NCI-H187 treated with DMSO at 0.1 percent for 48 hours (cell line): ENCODE measurements around the gene ADGRB2.
"Not testable (repeated sequence)": the region's sequence is repeated elsewhere in the genome, so short reads cannot be mapped to it uniquely, and the experiment has no call there.

ENCODE experiments used
- DNase-seq: peaks from one replicate; lab custom pipeline; 2025; lab: John Stamatoyannopoulos, UW

ADGRB2 gene

GRCh38 chr1:31727195-31727594, 36.9 kb downstream of the ADGRB2 start:
- DNase-seq = no peak

- no peak for DNase-seq
Measured at GRCh38 chr1:31726715-31727114, 37.4 kb downstream of the ADGRB2 start.

DNA sequence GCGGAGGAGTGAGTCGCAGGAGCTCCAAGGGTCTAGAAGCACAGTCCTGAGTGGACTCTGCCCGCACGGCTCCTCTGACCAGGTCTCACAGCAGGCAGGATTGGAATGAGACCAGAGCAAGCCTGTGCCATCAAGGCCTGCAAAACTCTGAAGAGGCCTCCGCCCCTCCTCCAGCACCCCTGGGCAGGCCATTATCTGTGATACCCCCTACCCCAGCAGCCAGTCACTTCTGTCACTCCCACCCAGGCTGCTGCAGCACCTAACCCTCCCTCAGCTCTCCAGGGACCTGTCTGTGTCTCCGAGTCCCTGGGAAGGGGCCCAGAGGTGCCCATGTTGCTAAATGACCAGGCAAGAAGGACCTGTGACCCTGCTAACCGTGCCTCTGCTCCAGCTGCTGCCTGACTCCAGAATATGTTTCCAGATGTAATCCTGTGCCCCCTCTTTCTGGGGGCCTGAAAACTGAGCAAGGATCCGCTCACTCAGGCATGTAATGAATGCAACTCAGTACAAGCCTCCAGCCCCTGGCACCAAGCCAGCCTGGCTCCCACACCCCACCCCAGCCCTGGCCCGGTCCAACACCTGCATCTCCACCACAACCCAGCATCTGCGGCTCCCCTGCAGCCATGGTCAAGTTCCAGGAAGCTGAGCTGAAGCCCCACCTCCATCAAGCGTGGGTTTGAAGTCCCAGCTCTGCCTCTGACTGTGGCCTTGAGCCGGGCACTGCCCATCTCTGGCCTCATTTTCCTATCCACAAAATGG, 38.2 kb downstream of the ADGRB2 start:
- no peak for DNase-seq

DNA sequence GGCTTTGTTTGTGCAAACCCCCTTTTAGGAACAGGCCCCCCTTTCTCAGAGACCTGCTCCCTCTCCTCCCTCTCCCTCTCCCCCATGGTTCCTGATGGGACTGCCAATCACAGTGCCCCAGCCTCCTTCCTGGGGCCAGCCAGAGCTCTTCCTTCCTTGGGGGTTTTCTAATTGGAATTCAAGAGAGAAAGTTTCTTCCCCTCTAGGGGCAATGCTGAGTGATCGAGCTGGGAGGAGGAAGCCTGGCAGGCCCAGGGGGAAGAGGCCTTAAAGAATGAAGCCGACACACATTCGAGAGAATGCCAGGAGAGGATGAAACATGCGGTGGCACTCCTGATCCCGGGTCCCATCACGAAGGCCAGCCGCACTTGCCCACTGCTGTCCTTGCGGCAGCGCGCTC, 39.0 kb downstream of the ADGRB2 start:
- no peak for DNase-seq

- DNase-seq = no peak
Measured at GRCh38 chr1:31723828-31724359, 40.2 kb downstream of the ADGRB2 start.

GRCh38 chr1:31718327-31718897, 45.7 kb downstream of the ADGRB2 start:
- no peak for DNase-seq

GRCh38 chr1:31717341-31717740, 46.8 kb downstream of the ADGRB2 start:
- DNase-seq = no peak

DNA sequence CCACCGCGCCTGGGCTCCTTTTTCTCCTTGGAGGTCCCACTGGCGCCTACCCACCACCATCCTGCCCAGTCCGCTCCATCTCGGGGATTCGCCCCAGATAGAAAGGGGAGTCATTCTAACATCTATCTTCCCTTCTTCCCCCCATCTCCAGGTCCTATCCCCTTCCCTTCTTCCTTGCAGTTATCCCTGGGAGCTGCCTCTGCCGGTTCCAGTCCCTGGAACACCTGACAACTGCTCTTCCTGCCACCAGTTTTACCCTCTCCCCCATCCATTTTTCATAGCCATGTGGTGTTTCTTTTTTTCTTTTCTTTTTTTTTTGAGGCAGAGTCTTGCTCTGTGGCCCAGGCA, 48.3 kb downstream of the ADGRB2 start:
- no peak for DNase-seq

DNA sequence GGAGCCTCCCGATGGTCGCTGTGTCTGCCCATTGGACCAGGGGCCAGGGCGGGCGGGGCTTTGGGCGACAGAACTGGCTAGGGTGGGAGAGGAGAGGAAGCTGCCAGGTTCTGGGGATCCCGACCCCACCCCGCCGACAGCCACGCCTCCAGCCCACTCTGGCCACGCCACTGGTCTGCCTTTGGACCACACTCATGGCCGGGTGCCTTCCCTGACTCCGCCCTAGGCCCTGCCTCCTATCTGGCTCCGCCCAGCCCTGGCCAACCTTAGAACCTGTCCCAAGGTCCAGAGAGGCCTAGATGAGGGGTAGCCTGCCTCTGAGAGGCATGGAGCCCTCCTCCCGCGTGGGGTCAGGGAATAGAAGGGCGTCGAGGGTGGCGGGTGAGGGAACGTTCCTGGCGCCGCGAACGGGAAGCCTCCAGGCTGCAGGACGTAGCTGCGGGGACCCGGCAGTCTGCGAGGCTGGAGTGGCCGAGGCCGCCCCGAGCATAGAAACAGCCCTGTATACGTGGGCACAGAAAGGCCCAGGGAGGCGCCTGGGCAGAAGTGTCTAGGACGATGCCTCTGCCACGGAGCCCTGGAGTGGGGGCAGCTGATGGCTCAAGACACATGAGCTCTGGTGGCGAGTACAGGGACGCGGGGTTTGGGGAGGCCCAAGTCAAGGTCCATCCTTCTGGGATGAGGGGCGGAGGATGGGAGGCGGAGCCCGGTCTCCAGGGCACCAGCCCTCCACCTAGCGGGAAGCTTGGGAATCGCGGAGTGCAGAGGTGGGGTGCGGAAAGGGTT, 48.9 kb downstream of the ADGRB2 start:
- peak; percentile 60 for DNase-seq

- no peak for DNase-seq
Measured at GRCh38 chr1:31714442-31715086, 49.6 kb downstream of the ADGRB2 start.

- no peak for DNase-seq
Measured at GRCh38 chr1:31712630-31713029, 51.5 kb downstream of the ADGRB2 start.

DNA sequence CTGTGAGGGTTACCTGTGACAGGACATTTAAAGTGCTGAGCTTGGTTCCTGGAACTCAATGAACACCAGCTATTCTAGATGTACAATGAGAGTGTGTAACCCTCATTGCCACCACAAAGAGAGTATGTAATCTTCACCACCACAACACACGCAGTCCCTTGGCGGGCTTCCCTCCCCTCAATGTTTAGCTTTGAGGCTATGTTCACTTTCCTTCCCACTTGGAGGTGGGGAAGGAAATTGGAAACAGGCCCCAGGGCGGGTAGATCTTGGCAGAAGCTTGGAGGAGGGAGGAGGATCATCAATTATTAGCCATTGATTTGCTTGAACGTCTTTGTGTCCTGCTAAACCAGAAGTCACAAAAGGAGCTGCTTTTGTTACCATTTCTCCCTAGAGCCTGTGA, 52.1 kb downstream of the ADGRB2 start:
- DNase-seq = no peak

DNA sequence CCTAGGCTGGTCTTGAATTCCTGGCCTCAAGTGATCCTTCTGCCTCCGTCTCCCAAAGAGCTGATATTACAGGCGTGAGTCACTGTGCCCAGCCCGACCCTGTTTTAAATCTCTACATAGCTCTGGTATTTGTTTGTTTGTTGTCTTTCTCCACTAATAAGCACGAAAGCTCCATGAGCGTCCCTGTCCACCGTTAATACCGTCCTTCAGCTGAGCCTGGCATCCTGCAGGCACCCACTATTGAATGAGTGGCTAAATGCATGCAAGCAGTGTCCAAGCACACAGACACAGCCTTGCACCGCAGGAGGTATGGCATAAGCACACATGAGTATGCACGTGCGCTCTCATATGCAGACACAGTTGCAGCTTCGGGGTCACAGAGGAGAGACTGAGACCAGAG, 55.8 kb downstream of the ADGRB2 start:
- no peak for DNase-seq

DNA sequence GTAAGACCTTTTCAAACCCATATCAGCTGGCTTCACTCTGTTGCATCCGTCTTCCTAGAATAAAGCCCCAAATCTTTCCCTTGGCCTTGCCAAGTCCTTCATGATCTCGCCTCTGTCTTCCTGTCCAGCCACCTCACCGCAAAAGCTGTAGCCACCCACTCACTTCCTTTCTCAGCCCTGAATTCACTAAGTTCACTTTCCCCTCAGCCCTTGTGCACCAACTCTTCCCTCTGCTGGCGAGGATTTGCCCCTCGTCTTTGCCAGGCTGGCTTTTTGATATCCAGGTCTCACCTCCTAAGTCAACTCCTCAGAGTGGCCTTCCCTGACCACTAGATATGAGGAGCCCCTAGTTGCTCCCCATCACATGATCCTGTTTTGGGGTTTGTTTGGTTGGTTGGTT, 56.4 kb downstream of the ADGRB2 start:
- DNase-seq = no peak

GRCh38 chr1:31707059-31707600, 57.0 kb downstream of the ADGRB2 start:
- DNase-seq = not testable (repeated sequence)

GRCh38 chr1:31706384-31707058, 57.6 kb downstream of the ADGRB2 start:
- no peak for DNase-seq

- DNase-seq = no peak
Measured at GRCh38 chr1:31705080-31705866, 58.9 kb downstream of the ADGRB2 start.

GRCh38 chr1:31704271-31705079, 59.7 kb downstream of the ADGRB2 start:
- DNase-seq = no peak

- no peak for DNase-seq
Measured at GRCh38 chr1:31703431-31704270, 60.5 kb downstream of the ADGRB2 start, which contains the start of gene COL16A1. COL16A1 (minus strand) TSS chr1:31704017; CDS start chr1:31702193, 1,824 bp downstream.
